NCI-H128 (cell line): Measurements from ENCODE around the gene SF3B2.
"Not testable (repeated sequence)": the region's sequence is repeated elsewhere in the genome, so short reads cannot be mapped to it uniquely, and the experiment has no call there.

Source experiments
- DNase-seq: peaks from one replicate; lab custom pipeline; 2025; ENCODE audit not compliant: unreplicated experiment; lab: John Stamatoyannopoulos, UW

SF3B2 gene

GRCh38 chr11:66072518-66072917 is 20.4 kb downstream of the SF3B2 start:
- DNase-seq = no peak

GRCh38 chr11:66073669-66074068 is 21.5 kb downstream of the SF3B2 start:
- DNase-seq = no peak

DNA sequence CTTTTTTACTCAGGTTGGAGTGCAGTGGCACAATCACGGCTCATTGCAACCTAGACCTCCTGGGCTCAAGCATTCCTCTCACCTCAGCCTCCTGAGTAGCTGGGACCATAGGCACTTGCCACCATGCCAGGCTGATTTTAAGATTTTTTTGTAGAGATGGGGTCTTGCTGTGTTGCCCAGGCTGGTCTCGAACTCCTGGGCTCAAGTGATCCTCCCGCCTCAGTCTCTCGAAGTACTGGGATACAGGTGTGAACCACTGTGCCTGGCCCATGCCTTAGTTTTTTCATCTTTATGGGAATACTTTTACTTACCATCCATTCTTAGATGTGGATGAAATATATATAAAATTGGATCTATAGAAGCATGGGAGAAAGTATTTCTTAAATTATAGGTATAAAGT is 23.1 kb downstream of the SF3B2 start:
- DNase-seq = no peak

GRCh38 chr11:66076561-66076960 is 24.4 kb downstream of the SF3B2 start:
- no peak for DNase-seq

DNA sequence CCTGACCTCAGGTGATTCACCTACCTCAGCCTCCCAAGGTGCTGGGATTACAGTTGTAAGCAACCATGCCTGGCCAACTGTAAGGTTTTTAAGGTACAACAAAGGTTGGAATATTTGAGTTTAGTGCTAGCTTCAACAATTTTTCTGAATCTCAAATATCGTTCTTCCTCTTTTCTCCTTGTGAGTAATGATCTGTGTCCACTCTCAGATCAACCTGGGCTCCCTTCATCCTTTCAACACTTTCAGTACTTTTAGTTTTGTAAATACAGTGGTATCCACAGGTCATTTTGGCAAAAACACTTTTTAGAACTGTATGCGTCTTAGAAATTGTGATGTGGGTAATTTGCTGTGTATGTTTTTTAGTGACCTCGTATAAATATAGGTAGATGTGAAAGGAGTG is 25.8 kb downstream of the SF3B2 start:
- DNase-seq = no peak

DNA sequence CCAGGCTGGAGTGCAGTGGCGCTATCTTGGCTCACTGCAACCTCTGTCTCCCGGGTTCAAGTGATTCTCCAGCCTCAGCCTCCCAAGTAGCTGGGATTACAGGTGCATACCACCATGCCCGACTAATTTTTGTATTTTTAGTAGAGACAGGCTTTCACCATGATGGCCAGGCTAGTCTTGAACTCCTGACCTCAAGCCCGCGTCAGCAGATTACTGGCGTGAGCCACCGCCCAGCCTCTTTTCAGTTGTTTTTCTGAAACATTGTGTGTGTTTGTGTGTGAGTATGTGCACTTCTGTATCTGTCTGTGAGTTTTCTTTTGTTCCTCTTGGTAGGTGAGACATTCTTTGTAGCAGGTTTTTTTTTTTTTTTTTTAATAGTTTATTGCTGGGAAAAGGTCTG is 26.8 kb downstream of the SF3B2 start:
- DNase-seq = not testable (repeated sequence)

- no peak for DNase-seq
Observed at GRCh38 chr11:66080055-66080817, 28.1 kb downstream of the SF3B2 start.

- peak; percentile 25 for DNase-seq
Observed at GRCh38 chr11:66081505-66081904, 29.3 kb downstream of the SF3B2 start.

- DNase-seq = peak; percentile 71
Observed at GRCh38 chr11:66082946-66083698, 31.0 kb downstream of the SF3B2 start.

GRCh38 chr11:66083767-66084166 is 31.6 kb downstream of the SF3B2 start:
- DNase-seq = no peak

DNA sequence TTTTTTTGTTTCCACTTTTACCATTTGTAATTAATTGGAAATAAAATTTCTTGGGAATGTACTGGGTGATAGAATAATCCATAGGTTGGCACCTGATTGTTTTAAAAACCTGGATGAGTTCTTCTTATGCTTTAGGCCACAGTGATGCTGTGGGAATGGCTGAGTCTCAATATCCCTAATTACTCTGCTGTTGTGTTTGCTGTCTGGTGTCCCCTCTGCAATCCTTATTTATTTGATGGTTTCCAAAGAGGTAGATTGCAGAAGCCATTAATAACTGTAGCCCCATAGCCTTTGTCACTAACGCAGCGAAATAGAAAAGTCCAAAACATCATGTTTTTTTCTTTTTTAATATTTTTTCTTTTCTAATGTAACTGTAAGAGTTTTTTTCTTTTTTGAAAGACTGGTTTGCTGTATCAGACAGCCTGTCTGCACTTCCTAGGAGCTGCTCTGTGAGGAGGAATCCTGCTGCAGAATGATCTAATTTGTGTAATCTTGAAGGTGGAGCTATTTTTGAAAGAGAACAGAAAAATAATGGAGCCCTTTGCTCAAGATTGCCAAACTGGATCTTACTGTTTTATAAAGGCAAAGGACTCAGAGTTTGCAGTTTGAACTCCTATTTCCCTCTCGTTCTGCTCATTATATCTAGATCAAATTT is 32.8 kb downstream of the SF3B2 start:
- DNase-seq = no peak

DNA sequence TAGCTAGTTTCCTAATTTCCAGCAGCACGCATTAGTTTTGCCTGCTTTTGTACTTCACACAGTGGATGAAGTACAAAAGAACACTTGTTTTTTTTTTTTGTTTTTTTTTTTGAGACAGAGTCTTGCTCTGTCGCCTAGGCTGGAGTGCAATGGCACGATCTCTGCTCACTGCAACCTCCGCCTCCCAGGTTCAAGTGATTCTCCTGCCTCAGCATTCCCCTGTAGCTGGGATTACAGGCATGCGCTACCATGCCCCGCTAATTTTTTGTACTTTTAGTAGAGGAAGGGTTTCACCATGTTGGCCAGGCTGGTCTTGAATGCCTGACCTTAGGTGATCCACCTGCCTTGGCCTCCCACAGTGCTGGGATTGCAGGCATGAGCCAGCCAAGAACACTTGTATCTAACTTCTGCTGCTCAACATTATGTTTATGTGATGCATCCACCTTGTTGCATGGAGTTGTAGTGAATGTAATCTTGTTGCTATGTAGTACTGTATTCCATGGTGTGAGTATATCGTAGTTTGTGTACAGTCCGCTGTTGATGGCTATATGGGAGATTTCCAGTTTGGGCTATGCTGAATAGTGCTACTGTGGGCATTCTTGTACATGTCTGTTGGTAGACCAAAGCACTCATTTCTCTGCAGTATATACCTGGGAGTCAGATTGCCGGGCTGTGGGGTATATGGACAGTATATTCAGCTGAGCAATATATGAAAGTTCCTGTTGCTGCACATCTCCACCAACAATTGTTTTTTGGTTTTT is 35.2 kb downstream of the SF3B2 start:
- DNase-seq = no peak

DNA sequence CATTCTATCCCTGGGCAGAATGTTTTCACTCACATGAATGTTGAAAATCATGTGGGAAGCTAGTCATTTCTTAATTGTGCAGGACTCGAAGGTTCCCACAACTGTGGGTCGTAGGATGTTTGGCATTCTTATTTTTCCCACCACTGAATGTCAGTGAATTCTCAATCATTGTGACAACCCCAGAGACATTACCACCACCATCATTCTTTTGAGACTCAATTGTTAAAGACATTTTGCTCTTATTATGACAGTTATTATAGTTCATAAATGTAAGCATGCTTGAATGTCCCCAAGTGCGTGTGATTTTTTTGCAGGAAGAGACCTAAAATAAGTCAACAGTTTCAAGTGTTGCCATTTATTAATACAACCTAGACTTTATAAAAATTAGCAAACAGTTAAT is 36.9 kb downstream of the SF3B2 start:
- DNase-seq = no peak

GRCh38 chr11:66090288-66090687 is 38.1 kb downstream of the SF3B2 start:
- DNase-seq = no peak

GRCh38 chr11:66092125-66092524 is 40.0 kb downstream of the SF3B2 start:
- not testable (repeated sequence) for DNase-seq

- not testable (repeated sequence) for DNase-seq
Observed at GRCh38 chr11:66099746-66100145, 47.6 kb downstream of the SF3B2 start.

GRCh38 chr11:66100272-66101065 is 48.3 kb downstream of the SF3B2 start:
- peak; percentile 11 for DNase-seq

- DNase-seq = no peak
Observed at GRCh38 chr11:66101066-66101464, 48.9 kb downstream of the SF3B2 start.

GRCh38 chr11:66104057-66104638 is 52.0 kb downstream of the SF3B2 start:
- DNase-seq = no peak
